ENCODE data around the gene CDC26.

GRCh38 chr9:113275157-113276131, at the start of gene CDC26, which contains the start of gene PRPF4:
- TF ChIP-seq CTCF (IDR thresholded peaks at IDR 0.05 in 8 of 11, conservative IDR thresholded peaks at IDR 0.05 in 3 of 11) (peak in 4 of 11 experiments; percentile 12 to 41 (median 26)), POLR2AphosphoS5 (IDR thresholded peaks at IDR 0.05) (peak; percentile 99 to 100 (median 100))
